WTC11 (cell line): ENCODE results near the gene RABAC1.

ENCODE experiments used
- CREM ChIP-seq: sonication (generic); formaldehyde crosslinking; IDR thresholded peaks from 2 replicates; pipeline ENCODE4 v1.8.1; 2022; ENCODE audit warnings: mild to moderate bottlenecking, missing genetic modification reagents, moderate library complexity
- CTCF ChIP-seq: fragments of 200-600 bp; IDR thresholded peaks from 2 replicates; pipeline ENCODE4 v1.8.0; 2022; ENCODE audit warnings: antibody characterized with exemption
- NFE2L1 ChIP-seq: sonication (generic); formaldehyde crosslinking; IDR thresholded peaks from 2 replicates; pipeline ENCODE4 v1.8.1; 2023; ENCODE audit warnings: missing genetic modification reagents
- NR3C1 ChIP-seq: sonication (generic); formaldehyde crosslinking; conservative IDR thresholded peaks from 2 replicates; pipeline ENCODE4 v1.8.1; 2023; ENCODE audit warnings: low read depth, mild to moderate bottlenecking, missing genetic modification reagents
- OVOL2 ChIP-seq: fragments of 250-450 bp; sonication (Bioruptor Pico); IDR thresholded peaks from 2 replicates; pipeline ENCODE4 v1.9.0; 2021; ENCODE audit warnings: mild to moderate bottlenecking, borderline replicate concordance
- SMAD4 ChIP-seq: sonication (generic); formaldehyde crosslinking; IDR thresholded peaks from 2 replicates; pipeline ENCODE4 v1.8.0; 2022; ENCODE audit warnings: mild to moderate bottlenecking, missing genetic modification reagents
- SP1 ChIP-seq: sonication (generic); formaldehyde crosslinking; conservative IDR thresholded peaks from 2 replicates; pipeline ENCODE4 v1.8.1; 2022; ENCODE audit warnings: missing genetic modification reagents
- TEAD1 ChIP-seq: sonication (generic); formaldehyde crosslinking; IDR thresholded peaks from 2 replicates; pipeline ENCODE4 v1.8.0; 2022; ENCODE audit warnings: mild to moderate bottlenecking, missing genetic modification reagents
- ZNF512 ChIP-seq: sonication (generic); formaldehyde crosslinking; IDR thresholded peaks from 2 replicates; pipeline ENCODE4 v1.8.1; 2022; ENCODE audit warnings: missing genetic modification reagents, borderline replicate concordance
- ZSCAN18 ChIP-seq: fragments of 250-450 bp; sonication (Bioruptor Pico); IDR thresholded peaks from 2 replicates; pipeline ENCODE4 v2.1.2; 2022; ENCODE audit warnings: mild to moderate bottlenecking, moderate library complexity

DNA sequence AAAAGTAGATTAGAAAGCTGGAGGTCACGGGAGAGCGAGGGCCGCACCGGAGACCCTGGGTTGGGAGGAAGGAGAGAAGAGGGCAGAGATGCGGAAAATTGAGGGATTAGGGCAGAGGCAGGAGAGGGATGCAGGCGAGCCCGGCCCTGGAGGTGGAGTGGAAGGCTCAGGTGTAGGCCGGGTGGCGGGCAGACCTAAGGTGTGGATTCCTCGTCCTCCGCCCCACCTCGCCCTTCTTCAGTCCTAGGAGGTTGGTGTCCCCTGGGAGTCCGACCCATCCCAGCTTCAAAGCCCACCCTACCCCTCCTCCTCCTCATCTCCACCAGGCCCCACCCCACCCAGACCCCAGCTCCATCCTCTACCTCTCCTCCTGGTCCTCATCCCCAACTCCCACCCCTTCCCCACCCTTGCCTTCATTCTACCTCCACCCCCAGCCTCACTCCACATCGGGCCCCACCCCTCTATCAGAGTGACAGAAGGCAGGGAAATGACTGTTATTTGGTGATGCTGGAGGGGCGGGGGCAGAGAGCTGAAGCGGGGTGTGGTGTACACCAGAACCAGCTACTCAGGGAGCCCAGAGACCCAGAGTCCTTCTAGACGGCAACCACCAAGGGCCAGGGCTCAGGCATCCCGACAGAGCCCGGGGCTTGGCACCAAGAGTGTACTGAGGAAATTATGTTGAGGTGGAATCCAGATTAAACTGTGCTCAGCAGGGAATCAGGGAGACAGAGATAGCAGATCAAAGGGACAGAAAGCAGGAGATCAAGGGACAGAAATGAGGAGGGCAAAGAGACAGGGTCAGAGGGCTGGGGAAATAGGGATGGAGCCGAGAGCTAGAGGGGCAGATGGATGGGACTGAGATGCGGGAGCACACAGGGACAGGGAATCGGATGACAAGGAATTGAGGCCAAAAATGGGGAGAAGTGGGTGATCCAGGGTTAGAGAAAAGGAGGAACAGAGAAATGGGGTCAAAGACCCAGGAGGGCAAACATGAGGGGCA, 37.2 kb downstream of the RABAC1 start:
- no peak for TF ChIP-seq CTCF
- TF ChIP-seq SP1 (CRISPR knock-in tag) = no peak
- TF ChIP-seq ZSCAN18 (CRISPR knock-in tag) = no peak
- no peak for TF ChIP-seq ZNF512 (CRISPR knock-in tag)
- TF ChIP-seq NR3C1 = no peak
- TF ChIP-seq OVOL2 (CRISPR knock-in tag) = no peak
- no peak for TF ChIP-seq TEAD1 (CRISPR knock-in tag)
- TF ChIP-seq CREM (CRISPR knock-in tag) = no peak
- no peak for TF ChIP-seq SMAD4 (CRISPR knock-in tag)
- no peak for TF ChIP-seq NFE2L1 (CRISPR knock-in tag)
